NAMALWA (cell line): ENCODE data around the gene RANBP9.

Experiments used
- DNase-seq: peaks from one replicate; pipeline ENCODE4 v3.0.0-alpha.2; 2015; ENCODE audit warnings: low spot score

Gene RANBP9

DNA sequence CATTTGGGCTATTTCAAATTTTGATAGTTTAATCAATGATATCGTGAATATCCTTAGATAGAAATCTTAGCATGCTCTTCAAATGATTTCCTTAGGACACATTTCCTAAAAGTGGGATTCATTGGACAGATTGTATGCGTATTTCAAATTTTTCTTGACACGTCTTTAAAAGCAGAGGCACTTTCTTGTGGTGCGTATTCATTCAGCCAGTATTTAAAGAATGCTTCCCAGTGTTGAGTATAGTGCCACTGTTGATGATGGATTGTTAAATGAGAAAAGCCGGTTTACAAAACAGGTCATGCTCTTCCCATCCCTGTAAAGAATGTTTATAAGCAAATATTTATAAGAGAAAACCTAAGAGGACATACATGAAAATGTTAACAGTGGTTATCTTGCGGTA lies 111.6 kb downstream of the RANBP9 start:
- no peak for DNase-seq

DNA sequence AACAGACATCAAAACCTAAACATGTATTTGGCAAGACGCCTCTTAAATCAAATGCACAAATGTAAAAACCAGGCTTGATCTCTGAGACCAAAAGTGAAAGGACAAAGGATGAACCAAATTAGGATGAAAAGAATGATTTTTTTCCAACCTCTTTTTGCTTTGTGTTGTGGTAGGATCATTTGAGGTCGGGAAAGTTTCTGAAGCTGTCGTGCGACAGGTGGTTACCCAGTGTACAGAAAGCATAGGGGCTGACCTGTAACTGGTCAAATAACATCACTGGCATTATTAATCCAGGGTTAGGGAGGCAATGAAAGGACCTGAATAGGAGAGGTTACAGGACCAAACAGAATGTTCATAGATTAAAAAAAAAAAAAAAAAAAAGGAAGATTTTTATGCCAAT lies 114.6 kb downstream of the RANBP9 start:
- DNase-seq = no peak

DNA sequence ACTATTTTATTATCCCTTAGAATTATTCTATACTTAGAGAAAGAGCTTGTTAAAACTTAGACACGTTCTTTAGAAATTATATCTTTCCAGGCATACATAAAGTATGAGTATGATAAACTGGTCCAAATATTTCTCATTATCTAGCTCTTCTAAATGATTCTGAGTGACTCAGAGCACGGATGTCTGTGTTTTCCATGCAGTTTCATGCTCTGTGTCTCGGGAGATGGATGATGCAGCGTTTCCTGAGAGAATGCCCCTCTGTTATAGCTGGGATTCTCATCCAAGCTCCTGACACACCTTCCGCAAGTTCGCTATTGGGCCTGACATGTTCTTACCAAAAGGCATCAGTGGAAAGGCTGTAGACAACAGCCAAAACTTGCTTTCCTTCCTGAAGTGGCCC lies 117.9 kb downstream of the RANBP9 start:
- no peak for DNase-seq

DNA sequence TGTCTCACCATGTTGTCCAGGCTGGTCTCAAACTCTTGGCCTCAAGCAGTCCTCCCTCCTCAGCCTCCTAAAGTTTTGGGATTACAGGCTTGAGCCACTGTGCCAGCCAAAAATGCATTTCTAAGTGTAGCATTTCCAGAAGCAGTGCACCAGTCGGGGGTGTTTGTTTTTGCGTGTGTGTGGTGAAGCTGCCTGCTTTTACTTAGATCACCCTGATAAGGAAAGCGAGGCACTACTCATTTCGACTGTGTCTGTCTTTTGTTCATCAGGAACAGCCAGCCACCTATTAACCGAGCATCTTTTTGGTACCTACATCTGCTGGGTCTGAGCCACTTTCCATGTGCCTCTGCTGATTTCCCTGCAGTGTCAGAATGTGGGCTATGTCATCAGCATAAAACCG lies 118.5 kb downstream of the RANBP9 start:
- no peak for DNase-seq

DNA sequence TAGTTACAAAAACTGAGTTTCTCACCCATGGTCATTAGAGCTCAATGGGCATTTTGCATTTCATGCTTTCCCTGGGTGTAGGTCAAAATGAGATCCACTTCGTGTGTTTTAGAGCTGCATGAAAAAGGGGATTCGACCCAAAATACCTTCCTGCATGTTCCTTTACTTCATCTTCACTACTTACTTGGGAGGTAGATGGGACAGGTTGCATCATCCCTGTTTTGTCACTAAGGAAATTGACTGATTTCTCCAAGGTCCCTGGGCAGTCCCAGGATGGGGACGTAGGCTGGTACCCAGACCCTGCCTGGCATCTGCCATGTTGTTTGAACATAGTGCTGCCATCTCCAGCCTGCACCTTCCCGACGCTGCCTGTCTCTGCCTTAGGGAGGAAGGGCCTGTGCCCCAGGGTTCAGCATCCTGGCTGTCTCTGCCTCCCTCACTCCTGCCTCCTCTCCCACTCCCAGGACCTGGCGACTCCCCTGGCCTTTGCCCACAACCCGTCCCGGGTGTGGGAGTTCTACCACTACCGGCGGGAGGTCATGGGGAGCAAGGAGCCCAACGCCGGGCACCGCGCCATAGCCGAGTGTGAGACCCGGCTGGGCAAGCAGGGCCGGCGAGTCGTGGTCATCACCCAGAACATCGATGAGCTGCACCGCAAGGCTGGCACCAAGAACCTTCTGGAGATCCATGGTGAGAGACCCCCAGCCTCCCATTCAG lies 120.3 kb downstream of the RANBP9 start:
- no peak for DNase-seq

DNA sequence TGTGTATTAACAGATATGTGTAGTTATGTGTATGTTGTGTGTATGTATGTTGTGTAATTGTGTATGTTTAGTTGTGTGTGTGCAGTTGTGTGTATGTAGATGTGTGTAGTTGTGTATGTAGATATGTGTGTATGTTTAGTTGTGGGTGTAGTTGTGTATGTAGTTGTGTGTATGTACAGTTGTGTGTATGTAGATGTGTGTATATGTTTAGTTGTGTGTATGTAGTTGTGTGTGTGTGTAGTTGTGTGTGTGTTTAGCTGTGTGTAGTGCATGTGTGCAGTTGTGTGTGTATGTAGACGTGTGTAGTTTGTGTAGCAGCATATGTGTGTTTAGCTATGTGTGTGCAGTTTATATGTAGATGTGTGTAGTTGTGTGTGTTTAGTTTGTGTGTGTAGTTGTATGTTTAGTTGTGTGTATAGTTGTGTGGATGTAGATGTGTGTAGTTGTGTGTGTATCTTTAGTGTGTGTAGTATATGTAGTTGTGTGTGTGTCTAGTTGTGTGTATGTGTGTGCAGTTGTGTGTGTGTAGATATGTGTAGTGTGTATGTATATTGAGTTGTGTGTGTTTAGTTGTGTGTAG lies 121.0 kb downstream of the RANBP9 start:
- DNase-seq = no peak

DNA sequence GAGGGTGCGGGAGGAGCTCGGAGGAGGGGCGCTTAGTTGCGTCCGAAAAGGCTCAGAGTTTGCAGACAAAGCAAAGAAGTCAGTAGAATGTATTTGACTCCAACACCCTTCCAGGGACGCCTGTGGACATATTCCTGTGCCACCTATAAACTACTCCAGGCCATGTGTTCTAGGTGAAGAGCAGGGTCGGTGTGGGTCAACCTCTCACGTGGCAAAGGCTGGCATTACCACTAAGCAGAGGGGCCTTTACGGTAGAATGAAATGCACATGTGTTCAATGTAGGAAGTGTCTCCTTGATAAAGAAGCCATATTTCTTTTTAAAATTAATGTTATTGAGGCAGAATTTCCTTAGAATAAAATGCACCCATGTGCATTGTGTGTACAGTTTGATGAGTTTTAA lies 121.8 kb downstream of the RANBP9 start:
- no peak for DNase-seq

DNA sequence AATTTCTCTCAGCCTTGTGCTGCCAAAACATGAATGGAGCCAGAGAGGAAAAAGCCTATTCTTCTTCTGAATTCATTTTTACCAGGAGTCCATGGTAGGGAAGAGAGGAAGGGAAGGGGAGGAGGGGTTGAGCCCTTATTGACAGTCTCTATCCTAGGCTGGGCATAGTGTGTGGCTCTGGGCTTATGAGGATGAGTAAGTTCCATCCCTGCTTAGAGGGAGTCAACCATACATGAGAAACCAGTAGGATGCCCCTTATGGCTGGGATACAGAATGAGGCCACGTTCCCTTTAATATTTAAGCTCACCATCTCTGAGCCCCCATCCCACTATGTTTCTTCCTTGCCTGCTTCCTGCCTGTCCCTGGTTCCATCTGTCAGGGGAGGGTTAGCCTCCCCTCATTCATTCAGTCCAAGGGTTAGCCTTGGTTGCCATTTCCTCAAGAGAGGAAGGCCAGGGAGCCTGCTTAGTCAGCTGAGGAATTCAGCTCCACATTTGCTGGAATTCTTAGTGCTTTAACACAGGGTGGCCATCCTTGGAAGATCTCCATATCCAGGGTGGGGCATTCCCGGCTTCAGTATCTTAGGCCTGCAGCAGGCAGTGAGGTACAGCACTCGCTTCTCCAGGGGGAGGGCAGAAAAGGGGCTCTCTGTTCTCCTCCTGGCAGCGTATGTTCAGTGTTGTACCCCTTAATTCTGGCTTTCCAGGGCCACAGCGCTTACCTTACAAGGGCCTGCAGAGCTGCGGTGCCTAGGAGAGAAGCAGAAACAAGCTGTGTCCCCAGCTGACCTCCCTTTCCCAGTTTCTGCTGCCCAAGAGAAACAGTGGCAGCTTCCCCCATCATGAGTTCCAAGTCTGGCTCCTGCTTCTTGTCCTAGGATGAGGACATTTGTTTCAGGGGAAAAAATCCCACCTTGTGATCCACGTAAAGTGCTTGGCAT lies 124.8 kb downstream of the RANBP9 start:
- no peak for DNase-seq

DNA sequence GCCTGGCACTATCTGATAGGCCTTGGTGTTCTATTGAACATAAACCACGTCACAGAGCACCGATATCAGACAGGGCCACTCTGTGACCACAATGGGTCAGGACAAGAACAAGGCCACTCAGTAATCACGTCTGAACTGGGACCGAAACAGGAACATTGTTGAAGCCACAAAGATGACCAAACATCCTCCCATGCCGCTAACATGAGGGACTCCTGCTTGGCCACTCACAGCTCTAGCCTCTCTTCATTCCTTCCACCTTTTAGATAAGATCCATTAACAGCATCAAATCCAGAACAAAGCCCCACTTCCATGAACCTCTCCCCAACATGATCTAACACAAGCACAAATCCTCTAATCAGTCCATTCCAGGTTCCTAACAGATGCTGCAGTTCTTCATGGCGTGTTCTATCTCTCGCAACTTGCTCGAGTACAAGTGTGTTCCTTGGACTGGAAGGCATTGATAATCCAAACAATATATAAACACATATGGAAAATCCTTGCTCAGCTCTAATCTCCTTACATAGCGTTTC lies 129.9 kb downstream of the RANBP9 start:
- DNase-seq = no peak

DNA sequence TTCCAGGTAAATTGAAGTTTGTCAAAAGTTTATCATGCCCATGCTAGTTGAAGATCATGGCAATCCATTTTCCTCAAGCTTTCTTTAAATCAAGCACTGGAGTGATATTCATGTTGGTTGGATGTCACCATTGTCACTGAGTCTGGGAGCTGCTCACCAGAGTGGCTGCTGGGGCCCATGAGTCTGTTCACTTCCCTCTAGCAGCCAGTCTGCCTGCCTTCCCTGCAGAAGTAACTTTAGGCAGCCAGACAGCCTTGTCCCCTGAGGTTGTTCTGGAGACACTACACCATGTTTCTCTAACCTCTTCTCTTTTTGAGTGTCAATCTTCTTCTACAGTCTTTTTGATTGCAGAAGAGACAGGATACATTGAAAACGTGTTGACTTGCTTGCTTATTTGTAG lies 131.7 kb downstream of the RANBP9 start:
- no peak for DNase-seq

DNA sequence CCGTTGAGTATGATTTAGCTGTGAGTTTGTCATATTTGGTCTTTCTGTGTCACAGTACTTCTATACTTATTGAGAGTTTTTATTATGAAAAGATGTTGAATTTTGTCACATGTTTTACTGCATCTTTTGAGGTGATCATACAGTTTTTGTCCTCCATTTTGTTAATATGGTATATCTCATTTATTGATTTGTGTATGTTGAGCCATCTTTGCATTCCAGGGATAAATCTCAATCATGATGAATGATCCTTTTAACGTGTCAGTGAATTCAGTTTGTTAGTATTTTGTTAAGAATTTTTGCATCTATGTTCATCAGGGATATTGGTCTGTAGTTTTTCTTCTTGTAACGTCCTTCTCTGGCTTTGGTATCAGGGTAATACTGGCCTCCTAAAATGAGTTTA lies 133.7 kb downstream of the RANBP9 start:
- DNase-seq = no peak

DNA sequence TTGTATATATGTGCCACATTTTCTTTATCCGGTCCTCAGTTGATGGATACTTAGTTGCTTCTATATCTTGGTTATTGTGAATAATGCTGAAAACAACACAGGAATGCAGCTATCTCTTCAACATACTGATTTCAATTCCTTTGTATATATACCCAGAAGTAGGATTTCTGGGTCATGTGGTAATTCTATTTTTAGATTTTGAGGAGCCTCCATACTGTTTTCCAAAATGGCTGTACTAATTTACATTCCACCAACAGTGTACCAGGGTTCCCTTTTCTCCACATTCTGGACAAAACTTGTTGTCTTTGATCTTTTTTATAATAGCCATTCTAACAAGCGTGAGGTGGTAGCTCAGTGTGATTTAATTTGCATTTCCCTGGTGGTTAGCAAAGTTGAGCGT lies 135.6 kb downstream of the RANBP9 start:
- no peak for DNase-seq

DNA sequence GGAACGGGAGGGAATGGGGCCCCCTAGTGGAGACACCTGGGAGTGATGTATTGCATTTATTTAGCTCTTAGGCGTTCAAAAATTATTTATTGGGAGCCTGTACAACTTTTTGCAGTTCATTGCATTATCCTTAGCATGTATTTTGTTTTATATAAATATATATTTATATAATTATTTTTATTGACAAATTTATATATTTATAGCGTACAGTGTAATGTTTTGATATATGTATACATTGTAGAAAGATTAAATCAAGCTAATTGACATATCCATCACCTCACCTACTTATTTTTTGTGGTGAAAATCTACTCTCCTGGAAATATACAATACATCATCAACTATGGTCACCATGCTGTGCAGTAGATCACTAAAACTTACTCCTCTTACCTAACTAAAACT lies 136.3 kb downstream of the RANBP9 start:
- DNase-seq = no peak

DNA sequence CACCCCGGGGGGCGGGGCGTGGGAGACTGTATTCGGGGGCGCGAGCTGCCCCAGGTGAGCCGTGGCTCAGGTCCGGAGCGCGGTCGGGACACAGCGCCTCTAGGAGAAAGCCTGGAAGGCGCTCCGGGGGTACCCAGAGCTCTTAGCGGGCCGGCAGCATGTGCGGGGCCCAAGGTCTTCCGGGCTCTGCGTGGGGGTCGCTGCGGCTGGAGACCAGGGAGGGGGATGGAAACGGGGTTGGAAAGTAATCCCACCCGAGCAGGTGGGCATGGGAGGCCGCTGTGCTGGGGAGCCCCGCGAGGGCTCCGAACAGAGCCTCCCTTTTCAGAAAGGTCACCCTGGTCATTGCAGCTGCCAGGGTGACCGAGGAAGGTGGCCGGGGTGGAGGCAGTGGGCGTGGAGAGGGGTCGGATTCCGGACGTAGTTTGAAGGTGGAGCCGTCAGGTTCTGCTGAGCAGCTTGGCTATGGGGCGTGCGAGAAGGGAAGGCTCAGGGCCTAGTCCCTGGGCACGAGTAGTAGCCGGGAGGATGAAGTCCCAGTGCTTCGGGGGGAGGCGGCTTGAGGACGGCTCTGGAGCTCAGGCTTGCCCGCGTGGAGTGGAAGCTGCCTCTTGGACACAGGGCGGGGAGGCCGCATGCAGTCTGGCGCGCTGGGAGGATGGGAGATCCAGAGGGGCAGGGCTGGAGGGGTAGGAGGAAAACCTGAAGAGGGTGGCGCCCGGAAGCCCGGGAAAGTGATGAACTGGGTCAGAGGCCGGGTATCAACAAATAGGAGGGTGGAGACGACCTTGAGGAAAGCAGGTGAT lies 136.9 kb downstream of the RANBP9 start, which contains the start of gene SIRT5:
TSS of gene SIRT5 (plus strand) at position 31 of the 806 bp plus-strand sequence. CDS start 9,510 bp downstream, outside the sequence.
- peak; percentile 93 for DNase-seq

DNA sequence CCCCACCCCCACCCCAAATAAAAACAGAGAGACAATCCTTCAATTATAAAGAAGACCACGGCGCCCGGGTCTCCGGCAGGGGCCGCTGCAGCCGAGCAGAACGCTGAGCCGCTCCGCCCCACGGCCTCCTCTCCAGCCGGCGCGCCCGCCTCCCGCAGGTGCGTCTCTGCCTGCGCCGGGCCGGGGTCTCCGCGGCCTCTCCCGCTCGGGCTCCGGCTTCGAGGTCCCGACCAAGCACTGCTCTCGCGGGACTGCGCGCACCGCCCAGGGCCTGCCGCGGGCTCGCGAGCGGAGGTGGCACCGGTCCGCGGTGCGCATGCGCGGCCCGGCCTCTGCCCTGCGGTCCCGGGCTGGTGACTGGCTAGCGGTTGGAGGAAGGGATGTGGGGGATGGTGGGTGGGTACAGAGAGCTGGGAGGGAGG lies 137.5 kb downstream of the RANBP9 start:
- peak; percentile 98 for DNase-seq

DNA sequence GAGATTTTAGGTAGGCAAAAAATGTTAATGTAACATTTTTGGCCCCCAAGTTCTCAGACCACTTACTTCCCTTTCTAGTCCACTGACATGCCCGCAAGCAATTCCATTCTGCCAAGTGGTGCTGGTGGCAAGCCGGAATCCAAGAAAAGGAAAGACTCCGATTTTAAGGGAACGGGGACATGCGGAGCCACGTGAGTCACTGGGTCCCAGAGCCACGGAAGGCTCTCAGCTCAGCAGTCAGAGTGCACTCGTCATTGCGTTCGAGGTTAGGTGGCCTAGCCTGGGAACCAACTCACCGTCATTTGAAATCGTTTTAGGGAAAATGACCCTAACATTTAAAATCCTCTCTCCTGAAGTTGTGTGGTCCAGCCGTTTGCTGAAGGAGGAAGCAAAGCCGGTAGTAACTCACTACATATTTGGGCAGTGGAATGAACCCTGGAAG lies 137.9 kb downstream of the RANBP9 start:
- DNase-seq = no peak

DNA sequence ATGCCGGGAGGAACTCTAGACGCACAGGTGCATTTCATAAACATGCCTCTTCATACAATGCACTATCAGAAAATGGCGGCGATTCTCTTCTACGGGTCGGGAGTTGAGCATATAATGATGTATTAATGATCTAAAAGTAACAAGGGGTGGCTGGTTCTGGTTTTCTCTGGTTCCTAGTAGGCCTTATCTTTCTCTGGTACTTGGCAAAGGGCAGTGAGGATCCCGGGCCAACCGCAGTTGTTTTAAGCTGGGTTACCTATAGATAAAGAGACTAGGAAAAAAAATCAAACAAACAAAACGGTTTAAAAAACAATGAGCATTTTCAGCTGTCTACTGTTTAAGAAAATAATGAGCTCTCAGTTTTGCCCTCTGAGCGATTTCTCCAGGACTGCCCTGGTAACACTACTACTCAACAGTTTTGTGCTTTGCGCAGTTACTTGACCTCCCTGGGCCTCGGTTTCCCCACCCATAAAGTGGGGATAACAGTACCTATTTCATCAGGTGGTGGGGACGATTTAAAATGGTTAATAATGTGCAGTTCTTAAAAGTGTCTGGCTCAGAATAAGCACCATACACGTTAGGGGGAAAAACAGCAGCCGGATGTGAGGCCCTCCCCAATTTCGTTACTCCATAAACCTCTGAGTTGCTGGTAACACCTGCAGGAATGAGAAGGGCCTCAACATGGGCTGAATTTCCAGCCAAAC lies 138.5 kb downstream of the RANBP9 start:
- DNase-seq = no peak

DNA sequence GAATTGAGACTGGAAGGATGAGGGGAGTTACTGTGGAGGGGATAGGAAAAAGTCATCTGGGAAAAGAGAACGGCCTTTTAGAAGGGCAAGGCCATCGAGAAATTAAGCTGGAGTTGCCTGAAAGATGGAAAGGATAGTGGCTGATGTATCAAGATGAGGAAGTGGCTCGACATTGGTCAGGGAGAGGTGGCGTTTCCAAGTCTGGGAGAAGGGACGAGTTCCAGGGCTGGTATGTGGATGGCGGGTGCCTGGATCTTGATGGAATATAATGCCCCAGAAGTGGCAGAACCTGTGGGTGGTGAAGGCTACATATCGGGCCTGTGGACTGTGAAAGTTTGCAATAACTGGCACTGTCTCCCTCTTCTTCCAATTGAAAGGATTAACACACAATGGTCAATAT lies 139.4 kb downstream of the RANBP9 start:
- no peak for DNase-seq
